Measurements from ENCODE around the gene ATOSB.

DNA sequence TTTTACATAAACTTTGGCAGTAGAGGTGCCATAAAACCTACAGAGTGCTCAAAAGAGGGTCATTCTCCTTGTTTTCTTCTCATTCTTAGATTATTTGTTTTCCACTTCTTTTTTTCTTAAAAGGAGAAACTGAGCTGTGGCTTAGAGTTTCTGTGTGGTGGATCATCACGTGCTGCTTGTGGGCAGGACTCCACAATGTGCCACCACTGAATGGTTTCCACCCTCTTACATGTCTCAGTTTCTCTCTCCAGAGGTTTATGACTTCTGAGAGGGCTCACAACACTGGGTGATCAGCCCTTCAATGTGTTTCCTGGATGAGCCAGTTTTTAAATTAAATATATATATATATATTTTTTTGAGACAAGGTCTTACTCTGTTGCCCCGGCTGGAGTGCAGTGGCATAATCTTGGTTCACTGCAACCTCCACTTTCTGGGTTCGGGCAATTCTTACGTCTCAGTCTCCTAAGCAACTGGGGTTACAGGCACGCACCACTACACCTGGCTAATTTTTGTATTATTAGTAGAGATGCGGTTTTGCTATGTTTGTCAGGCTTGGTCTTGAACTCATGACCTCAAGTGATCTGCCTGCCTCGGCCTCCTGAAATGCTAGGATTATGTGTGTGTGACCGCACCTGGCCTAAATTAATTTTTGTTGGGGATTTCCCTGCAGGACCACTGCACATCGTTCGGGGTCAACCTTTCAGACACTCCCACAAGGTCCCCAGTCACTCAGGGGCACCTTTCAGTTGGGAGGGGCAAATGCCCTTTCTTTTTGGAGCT, 43.0 kb upstream of the ATOSB start:
- TF ChIP-seq, protein P1, sequence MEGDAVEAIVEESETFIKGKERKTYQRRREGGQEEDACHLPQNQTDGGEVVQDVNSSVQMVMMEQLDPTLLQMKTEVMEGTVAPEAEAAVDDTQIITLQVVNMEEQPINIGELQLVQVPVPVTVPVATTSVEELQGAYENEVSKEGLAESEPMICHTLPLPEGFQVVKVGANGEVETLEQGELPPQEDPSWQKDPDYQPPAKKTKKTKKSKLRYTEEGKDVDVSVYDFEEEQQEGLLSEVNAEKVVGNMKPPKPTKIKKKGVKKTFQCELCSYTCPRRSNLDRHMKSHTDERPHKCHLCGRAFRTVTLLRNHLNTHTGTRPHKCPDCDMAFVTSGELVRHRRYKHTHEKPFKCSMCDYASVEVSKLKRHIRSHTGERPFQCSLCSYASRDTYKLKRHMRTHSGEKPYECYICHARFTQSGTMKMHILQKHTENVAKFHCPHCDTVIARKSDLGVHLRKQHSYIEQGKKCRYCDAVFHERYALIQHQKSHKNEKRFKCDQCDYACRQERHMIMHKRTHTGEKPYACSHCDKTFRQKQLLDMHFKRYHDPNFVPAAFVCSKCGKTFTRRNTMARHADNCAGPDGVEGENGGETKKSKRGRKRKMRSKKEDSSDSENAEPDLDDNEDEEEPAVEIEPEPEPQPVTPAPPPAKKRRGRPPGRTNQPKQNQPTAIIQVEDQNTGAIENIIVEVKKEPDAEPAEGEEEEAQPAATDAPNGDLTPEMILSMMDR (IDR thresholded peaks at IDR 0.05): no peak
- TF ChIP-seq POLR2A (IDR thresholded peaks at IDR 0.05) (no peak), POLR2AphosphoS5 (IDR thresholded peaks at IDR 0.05) (no peak), EP300 (IDR thresholded peaks at IDR 0.05) (no peak)

Data from stomach (tissue), 4 donors.